ENCODE data around the gene SLC5A4.
"Not testable (repeated sequence)": the region's sequence is repeated elsewhere in the genome, so short reads cannot be mapped to it uniquely, and the experiment has no call there.

Gene SLC5A4

DNA sequence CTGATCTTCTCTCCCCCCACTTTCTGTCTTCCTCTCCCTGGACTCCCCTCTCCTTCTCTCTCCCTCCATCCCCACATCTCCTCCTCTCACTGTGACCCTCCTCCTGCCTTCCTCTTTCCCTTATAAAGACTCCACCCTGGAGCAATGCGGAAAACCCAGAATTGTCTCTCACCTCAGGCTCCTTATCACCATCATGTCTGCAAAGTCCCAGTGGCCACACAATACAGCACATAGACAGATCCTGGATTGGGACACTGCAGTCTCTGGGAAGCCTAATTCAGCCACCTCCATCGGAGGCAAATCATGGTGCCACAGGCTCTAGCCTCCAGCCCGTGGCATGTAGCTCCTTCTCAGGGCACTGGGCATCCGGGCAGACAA is 53.0 kb downstream of the SLC5A4 start:
- H3K27ac ChIP-seq (ENCODE audit: insufficient read depth, low read depth, low read length, poor library complexity, severe bottlenecking): no peak overlapping the region
- no peaks in the 10 kb centered on the region for H3K4me1 ChIP-seq (ENCODE audit: control insufficient read depth, insufficient read depth, low read length)
- no peaks in the 10 kb centered on the region for H3K36me3 ChIP-seq (ENCODE audit: control insufficient read depth, insufficient read depth, low read length)
- 39 to 46% methylated on average over 4 of the region's 4 CpGs for WGBS, 2 experiments
- H3K27me3 ChIP-seq (ENCODE audit: control insufficient read depth, insufficient read depth, low read length, poor library complexity, severe bottlenecking): peaks cover 38% of the 10 kb centered on the region
- no peak overlapping the region for H3K4me3 ChIP-seq (ENCODE audit: insufficient read depth, low read depth, low read length)
- H3K9me3 ChIP-seq (ENCODE audit: control insufficient read depth, low read length): no peaks in the 10 kb centered on the region

- 81 to 82% methylated on average over 9 of the region's 10 CpGs for WGBS, 2 experiments
- Histone ChIP-seq H3K9me3 (ENCODE audit: control insufficient read depth, low read length) (no peaks in the 10 kb centered on the region), H3K36me3 (ENCODE audit: control insufficient read depth, insufficient read depth, low read length) (no peaks in the 10 kb centered on the region), H3K27ac (ENCODE audit: insufficient read depth, low read depth, low read length, poor library complexity, severe bottlenecking) (no peak overlapping the region), H3K4me3 (ENCODE audit: insufficient read depth, low read depth, low read length) (no peak overlapping the region), H3K27me3 (ENCODE audit: control insufficient read depth, insufficient read depth, low read length, poor library complexity, severe bottlenecking) (peaks cover 32% of the 10 kb centered on the region), H3K4me1 (ENCODE audit: control insufficient read depth, insufficient read depth, low read length) (no peaks in the 10 kb centered on the region)
Observed at GRCh38 chr22:32200752-32201151, 54.4 kb downstream of the SLC5A4 start.

DNA sequence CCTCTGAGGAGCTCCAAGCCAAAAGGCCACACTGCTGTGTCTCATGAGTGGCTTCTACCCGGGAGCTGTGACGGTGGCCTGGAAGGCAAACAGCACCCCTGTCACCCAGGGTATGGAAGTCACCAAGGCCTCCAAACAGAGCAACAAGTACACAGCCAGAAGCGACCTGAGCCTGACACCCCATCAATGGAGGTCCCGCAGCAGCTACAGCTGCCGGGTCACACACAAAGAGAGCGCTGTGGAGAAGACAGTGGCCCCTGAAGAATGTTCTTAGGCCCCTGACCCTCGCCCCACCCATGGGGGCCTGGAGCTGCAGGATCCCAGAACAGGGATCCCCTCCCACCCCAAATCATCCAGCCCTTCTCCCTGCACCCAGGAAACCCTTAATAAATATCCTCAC is 55.2 kb downstream of the SLC5A4 start:
- 86 to 87% methylated on average over 7 of the region's 7 CpGs for WGBS, 2 experiments
- Histone ChIP-seq H3K27me3 (ENCODE audit: control insufficient read depth, insufficient read depth, low read length, poor library complexity, severe bottlenecking) (peaks cover 25% of the 10 kb centered on the region), H3K4me1 (ENCODE audit: control insufficient read depth, insufficient read depth, low read length) (no peaks in the 10 kb centered on the region)

DNA sequence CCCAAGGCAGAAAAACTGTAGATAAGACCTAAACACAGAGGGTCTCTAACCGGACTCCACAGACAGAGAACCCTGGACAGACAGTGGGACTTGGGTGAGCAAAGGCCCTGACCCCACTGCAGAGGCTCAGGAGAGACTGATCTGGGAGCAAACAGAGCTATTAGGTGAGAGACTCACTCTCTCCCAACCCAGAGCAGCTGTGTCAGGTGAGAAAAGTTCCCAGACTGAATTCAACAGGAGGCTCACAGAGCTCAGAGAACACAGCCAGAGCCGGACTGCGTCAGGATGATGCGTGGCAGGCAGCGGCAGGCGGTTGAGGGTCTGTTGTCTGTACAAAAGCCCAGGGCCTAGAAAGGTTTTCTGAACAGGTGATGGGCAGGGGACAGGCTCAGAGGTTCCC is 55.8 kb downstream of the SLC5A4 start:
- Histone ChIP-seq H3K4me3 (ENCODE audit: insufficient read depth, low read depth, low read length) (no peak overlapping the region), H3K36me3 (ENCODE audit: control insufficient read depth, insufficient read depth, low read length) (no peaks in the 10 kb centered on the region), H3K9me3 (ENCODE audit: control insufficient read depth, low read length) (no peaks in the 10 kb centered on the region), H3K27me3 (ENCODE audit: control insufficient read depth, insufficient read depth, low read length, poor library complexity, severe bottlenecking) (peaks cover 20% of the 10 kb centered on the region), H3K4me1 (ENCODE audit: control insufficient read depth, insufficient read depth, low read length) (no peaks in the 10 kb centered on the region), H3K27ac (ENCODE audit: insufficient read depth, low read depth, low read length, poor library complexity, severe bottlenecking) (no peak overlapping the region)
- WGBS, 2 experiments: 94 to 96% methylated on average over 6 of the region's 6 CpGs

More for the DNA sequence above, 55.2 kb downstream of the SLC5A4 start:
- Histone ChIP-seq H3K4me3 (ENCODE audit: insufficient read depth, low read depth, low read length) (no peak overlapping the region), H3K9me3 (ENCODE audit: control insufficient read depth, low read length) (no peaks in the 10 kb centered on the region), H3K36me3 (ENCODE audit: control insufficient read depth, insufficient read depth, low read length) (no peaks in the 10 kb centered on the region), H3K27ac (ENCODE audit: insufficient read depth, low read depth, low read length, poor library complexity, severe bottlenecking) (no peak overlapping the region)

DNA sequence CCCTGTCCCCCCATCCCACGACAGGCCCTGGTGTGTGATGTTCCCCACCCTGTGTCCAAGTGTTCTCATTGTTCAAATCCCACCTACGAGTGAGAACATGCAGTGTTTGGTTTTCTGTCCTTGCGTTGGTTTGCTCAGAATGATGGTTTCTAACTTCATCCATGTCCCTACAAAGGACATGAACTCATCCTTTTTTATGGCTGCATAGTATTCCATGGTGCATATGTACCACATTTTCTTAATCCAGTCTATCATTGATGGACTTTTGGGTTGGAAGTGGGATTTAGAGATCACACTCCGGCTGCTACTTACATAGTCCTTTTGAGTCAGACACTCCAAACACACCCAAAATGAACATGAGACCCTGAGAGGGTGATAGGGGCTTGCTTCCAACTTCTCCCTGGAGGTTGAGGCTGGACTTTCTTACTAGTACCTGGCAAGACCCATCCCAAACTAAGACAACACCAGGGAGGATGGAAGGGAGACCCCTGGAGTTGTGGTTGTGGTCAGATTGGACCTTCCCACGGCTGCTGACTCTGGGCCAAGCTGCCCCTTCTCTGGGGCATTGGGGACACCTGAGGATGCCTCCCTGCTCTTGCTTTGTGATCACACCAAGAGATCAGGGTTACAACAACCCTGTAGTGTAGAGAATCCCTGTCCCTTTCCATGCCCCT is 57.5 kb downstream of the SLC5A4 start:
- not testable (repeated sequence) for H3K4me3 ChIP-seq (ENCODE audit: insufficient read depth, low read depth, low read length); H3K27ac ChIP-seq (ENCODE audit: insufficient read depth, low read depth, low read length, poor library complexity, severe bottlenecking); H3K9me3 ChIP-seq (ENCODE audit: control insufficient read depth, low read length); H3K27me3 ChIP-seq (ENCODE audit: control insufficient read depth, insufficient read depth, low read length, poor library complexity, severe bottlenecking); H3K36me3 ChIP-seq (ENCODE audit: control insufficient read depth, insufficient read depth, low read length); H3K4me1 ChIP-seq (ENCODE audit: control insufficient read depth, insufficient read depth, low read length)
- 86 to 89% methylated on average over 5 of the region's 5 CpGs for WGBS, 2 experiments

GRCh38 chr22:32195900-32196299 is 59.2 kb downstream of the SLC5A4 start:
- not testable (repeated sequence) for H3K27me3 ChIP-seq (ENCODE audit: control insufficient read depth, insufficient read depth, low read length, poor library complexity, severe bottlenecking); H3K27ac ChIP-seq (ENCODE audit: insufficient read depth, low read depth, low read length, poor library complexity, severe bottlenecking); H3K4me3 ChIP-seq (ENCODE audit: insufficient read depth, low read depth, low read length); H3K36me3 ChIP-seq (ENCODE audit: control insufficient read depth, insufficient read depth, low read length); H3K9me3 ChIP-seq (ENCODE audit: control insufficient read depth, low read length); H3K4me1 ChIP-seq (ENCODE audit: control insufficient read depth, insufficient read depth, low read length)
- 86 to 89% methylated on average over 2 of the region's 3 CpGs for WGBS, 2 experiments

DNA sequence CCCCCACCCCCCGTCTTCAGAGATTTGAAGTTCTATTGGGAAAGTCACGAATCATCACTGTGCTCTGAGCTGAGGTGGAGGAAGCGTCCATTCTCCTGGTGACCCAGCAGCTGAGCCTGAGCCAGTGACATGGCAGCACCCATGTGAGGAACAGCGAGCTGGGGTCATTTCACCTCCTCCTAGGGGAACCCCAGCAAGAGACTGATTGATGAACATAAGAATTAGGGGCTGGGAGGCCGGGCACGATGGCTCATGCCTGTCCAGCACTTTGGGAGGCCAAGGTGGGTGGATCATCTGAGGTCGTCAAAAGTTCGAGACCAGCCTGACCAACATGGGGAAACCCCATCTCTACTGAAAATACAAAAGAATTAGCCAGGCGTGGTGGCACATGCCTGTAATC is 61.8 kb downstream of the SLC5A4 start:
- not testable (repeated sequence) for H3K4me1 ChIP-seq (ENCODE audit: control insufficient read depth, insufficient read depth, low read length); H3K27ac ChIP-seq (ENCODE audit: insufficient read depth, low read depth, low read length, poor library complexity, severe bottlenecking); H3K9me3 ChIP-seq (ENCODE audit: control insufficient read depth, low read length); H3K4me3 ChIP-seq (ENCODE audit: insufficient read depth, low read depth, low read length); H3K36me3 ChIP-seq (ENCODE audit: control insufficient read depth, insufficient read depth, low read length); H3K27me3 ChIP-seq (ENCODE audit: control insufficient read depth, insufficient read depth, low read length, poor library complexity, severe bottlenecking)
- 90% methylated on average over 9 of the region's 9 CpGs for WGBS, 2 experiments

- WGBS, 2 experiments: 90 to 92% methylated on average over 15 of the region's 15 CpGs
- not testable (repeated sequence) for H3K27ac ChIP-seq (ENCODE audit: insufficient read depth, low read depth, low read length, poor library complexity, severe bottlenecking); H3K36me3 ChIP-seq (ENCODE audit: control insufficient read depth, insufficient read depth, low read length); H3K9me3 ChIP-seq (ENCODE audit: control insufficient read depth, low read length); H3K4me1 ChIP-seq (ENCODE audit: control insufficient read depth, insufficient read depth, low read length); H3K4me3 ChIP-seq (ENCODE audit: insufficient read depth, low read depth, low read length); H3K27me3 ChIP-seq (ENCODE audit: control insufficient read depth, insufficient read depth, low read length, poor library complexity, severe bottlenecking)
Observed at GRCh38 chr22:32191021-32191420, 64.1 kb downstream of the SLC5A4 start.

- WGBS, 2 experiments: 93 to 95% methylated on average over 3 of the region's 3 CpGs
- Histone ChIP-seq H3K27me3 (ENCODE audit: control insufficient read depth, insufficient read depth, low read length, poor library complexity, severe bottlenecking) (no peaks in the 10 kb centered on the region), H3K9me3 (ENCODE audit: control insufficient read depth, low read length) (no peaks in the 10 kb centered on the region), H3K36me3 (ENCODE audit: control insufficient read depth, insufficient read depth, low read length) (no peaks in the 10 kb centered on the region), H3K4me1 (ENCODE audit: control insufficient read depth, insufficient read depth, low read length) (no peaks in the 10 kb centered on the region), H3K4me3 (ENCODE audit: insufficient read depth, low read depth, low read length) (no peak overlapping the region), H3K27ac (ENCODE audit: insufficient read depth, low read depth, low read length, poor library complexity, severe bottlenecking) (no peak overlapping the region)
Observed at GRCh38 chr22:32185821-32186220, 69.3 kb downstream of the SLC5A4 start.

DNA sequence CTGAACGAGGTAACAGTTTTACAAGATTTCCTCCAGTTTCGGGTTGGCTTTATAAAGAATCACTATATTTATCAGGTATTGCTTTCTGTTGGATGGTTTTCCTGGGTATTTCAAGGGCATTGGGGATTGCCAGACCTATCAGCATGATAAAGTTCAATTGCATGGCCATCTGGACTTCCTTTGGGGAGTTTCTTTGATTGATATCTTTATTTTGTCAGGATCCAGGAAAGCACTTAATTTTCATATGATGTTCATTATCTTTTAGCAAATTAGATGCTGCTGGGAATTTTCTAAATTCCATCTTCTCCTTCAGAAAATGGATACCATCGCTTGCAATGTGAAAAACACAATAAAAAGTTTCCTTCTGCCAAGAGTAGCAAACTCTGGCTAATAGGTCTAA is 71.5 kb downstream of the SLC5A4 start:
- Histone ChIP-seq H3K4me1 (ENCODE audit: control insufficient read depth, insufficient read depth, low read length) (no peaks in the 10 kb centered on the region), H3K36me3 (ENCODE audit: control insufficient read depth, insufficient read depth, low read length) (no peaks in the 10 kb centered on the region), H3K9me3 (ENCODE audit: control insufficient read depth, low read length) (no peaks in the 10 kb centered on the region), H3K27me3 (ENCODE audit: control insufficient read depth, insufficient read depth, low read length, poor library complexity, severe bottlenecking) (no peaks in the 10 kb centered on the region), H3K4me3 (ENCODE audit: insufficient read depth, low read depth, low read length) (no peak overlapping the region), H3K27ac (ENCODE audit: insufficient read depth, low read depth, low read length, poor library complexity, severe bottlenecking) (no peak overlapping the region)
- WGBS, 2 experiments: 85 to 100% methylated on average over 3 of the region's 3 CpGs

DNA sequence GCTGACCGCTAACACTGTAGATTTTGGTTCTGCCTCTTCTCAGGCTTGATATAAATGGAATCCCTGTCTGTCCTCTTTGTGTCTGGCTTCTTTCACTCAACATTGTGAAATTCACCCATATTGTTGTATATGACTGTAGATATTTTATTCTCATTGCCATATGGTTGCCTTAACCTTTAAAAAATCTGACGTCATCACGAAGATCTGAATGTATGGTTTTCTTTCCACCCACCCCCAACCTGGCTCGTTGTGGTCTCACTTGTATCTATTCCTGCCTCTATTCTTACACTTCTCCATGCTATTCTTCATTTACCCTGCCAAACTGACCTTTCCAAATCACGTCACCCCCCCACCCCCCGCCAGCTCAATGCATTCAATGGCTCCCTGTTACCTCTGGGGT is 74.1 kb downstream of the SLC5A4 start:
- WGBS, 2 experiments: 92% methylated on average over 5 of the region's 6 CpGs
- peaks cover 25% of the 10 kb centered on the region for H3K27me3 ChIP-seq (ENCODE audit: control insufficient read depth, insufficient read depth, low read length, poor library complexity, severe bottlenecking)

More for the DNA sequence above, 74.1 kb downstream of the SLC5A4 start:
- Histone ChIP-seq H3K4me1 (ENCODE audit: control insufficient read depth, insufficient read depth, low read length) (no peaks in the 10 kb centered on the region), H3K27ac (ENCODE audit: insufficient read depth, low read depth, low read length, poor library complexity, severe bottlenecking) (no peak overlapping the region), H3K36me3 (ENCODE audit: control insufficient read depth, insufficient read depth, low read length) (no peaks in the 10 kb centered on the region), H3K9me3 (ENCODE audit: control insufficient read depth, low read length) (no peaks in the 10 kb centered on the region), H3K4me3 (ENCODE audit: insufficient read depth, low read depth, low read length) (no peak overlapping the region)
